Measurements from ENCODE around the gene SERINC5. TPM values are rescaled to one million over a fixed set of nuclear protein-coding genes. Genes with fewer than 3 reads are reported as not detected.

Gene SERINC5
- total and polyA plus RNA-seq, 2 of the 4 experiments (the other 2 are of a cell fraction) = 5.0 to 8.1 TPM

GRCh38 chr5:80139466-80139972, 116.3 kb downstream of the SERINC5 start:
- H3K4me2 ChIP-seq (ENCODE audit: low read depth, low read length) = no peak overlapping the region
- in situ Hi-C loops (cut with MboI; ENCODE audit: low sequenced_read_pairs) = no loop called here
- no peak overlapping the region for H2BK20ac ChIP-seq (ENCODE audit: low read depth, low read length)
- CTCF ChIA-PET = no interaction called here
- no peak overlapping the region for H2AK9ac ChIP-seq (replicated peaks; ENCODE audit: low read depth, low read length, poor library complexity)
- no peak overlapping the region for H3K56ac ChIP-seq (ENCODE audit: extremely low read depth, insufficient read depth, low read length)
- no peaks in the 10 kb centered on the region for H3K9me1 ChIP-seq (ENCODE audit: insufficient read depth, low read length)
- H3K14ac ChIP-seq (replicated peaks; ENCODE audit: low read depth, low read length) = no peak overlapping the region
- H4K20me1 ChIP-seq (ENCODE audit: insufficient read depth, low read length) = no peaks in the 10 kb centered on the region
- H3K9ac ChIP-seq (ENCODE audit: low read depth, low read length) = no peak overlapping the region
- H3K23ac ChIP-seq (ENCODE audit: low read depth, low read length) = no peak overlapping the region
- no CpG with 5 or more reads among the region's 2 CpGs for WGBS, 2 experiments (ENCODE audit: extremely low coverage in 2 of 2, insufficient read length in 1 of 2)
- TF ChIP-seq MAFK (IDR thresholded peaks at IDR 0.05; ENCODE audit: low read depth, low read length) = no peak
- no peak for TF ChIP-seq CEBPB (IDR thresholded peaks at IDR 0.05; ENCODE audit: low read depth, low read length)
- TF ChIP-seq NFE2L2 (IDR thresholded peaks at IDR 0.05; ENCODE audit: low read depth, low read length) = no peak
- TF ChIP-seq MXI1 (IDR thresholded peaks at IDR 0.05; ENCODE audit: borderline replicate concordance, low read depth, low read length) = no peak
- TF ChIP-seq RAD21 (IDR thresholded peaks at IDR 0.05; ENCODE audit: low read length) = no peak
- no peak overlapping the region for H2BK120ac ChIP-seq (ENCODE audit: low read depth, low read length)
- H3K36me3 ChIP-seq (ENCODE audit: control insufficient read depth, insufficient read depth, low read length) = 0 out of 2 replicates have a peak, but pooled peaks cover 2% of the 10 kb centered on the region
- no peak for DNase-seq
- dilution Hi-C loops (cut with HindIII; ENCODE audit: low sequenced_read_pairs, unreplicated experiment) = no loop called here
- H4K8ac ChIP-seq (ENCODE audit: low read depth in 2 of 2, low read length in 2 of 2) = no peak overlapping the region
- H3K4me1 ChIP-seq (ENCODE audit: control insufficient read depth, insufficient read depth, low read length) = no peaks in the 10 kb centered on the region
- POLR2A ChIA-PET (ENCODE audit: unreplicated experiment) = no interaction called here
- H3K4ac ChIP-seq (ENCODE audit: low read depth, low read length) = no peak overlapping the region
- no peaks in the 10 kb centered on the region for H3K27me3 ChIP-seq (ENCODE audit: control insufficient read depth, insufficient read depth, low read length)
- H3K79me1 ChIP-seq (ENCODE audit: low read depth in 1 of 2, low read length in 2 of 2) = no peaks in the 10 kb centered on the region
- BruUV-seq (replicated peaks) = no TSS peak
- no peak overlapping the region for H2AFZ ChIP-seq (replicated peaks; ENCODE audit: low read length, poor library complexity)
- no peak overlapping the region for H4K5ac ChIP-seq (ENCODE audit: low read depth, low read length)
- no peak overlapping the region for H2BK5ac ChIP-seq (ENCODE audit: low read depth, low read length, poor library complexity, severe bottlenecking)
- ATAC-seq (ENCODE audit: low read depth) = no peak
- no peak overlapping the region for H4K91ac ChIP-seq (ENCODE audit: insufficient read depth, low read depth, low read length)
- H3K27ac ChIP-seq (ENCODE audit: insufficient read depth, low read length) = no peak overlapping the region
- intact Hi-C loops (cut with micrococcal nuclease) = no loop called here
- no peaks in the 10 kb centered on the region for H3K9me3 ChIP-seq (ENCODE audit: control insufficient read depth, insufficient read depth, low read length)
- H2AK5ac ChIP-seq (ENCODE audit: low read depth, low read length) = no peak overlapping the region
- no peak overlapping the region for H3K4me3 ChIP-seq (ENCODE audit: insufficient read depth, low read depth, low read length)
- H2BK15ac ChIP-seq (ENCODE audit: low read depth, low read length) = no peak overlapping the region
- no peak overlapping the region for H3K18ac ChIP-seq (ENCODE audit: low read depth, low read length)
